Raji (cell line): ENCODE data around the gene ABHD3.

Source experiments
- POLR2A ChIP-seq: IDR thresholded peaks from 2 replicates; pipeline ENCODE4 v1.6.1; 2011; ENCODE audit warnings: low read depth, low read length, control low read depth; ENCODE audit not compliant: insufficient read depth

ABHD3 gene

DNA sequence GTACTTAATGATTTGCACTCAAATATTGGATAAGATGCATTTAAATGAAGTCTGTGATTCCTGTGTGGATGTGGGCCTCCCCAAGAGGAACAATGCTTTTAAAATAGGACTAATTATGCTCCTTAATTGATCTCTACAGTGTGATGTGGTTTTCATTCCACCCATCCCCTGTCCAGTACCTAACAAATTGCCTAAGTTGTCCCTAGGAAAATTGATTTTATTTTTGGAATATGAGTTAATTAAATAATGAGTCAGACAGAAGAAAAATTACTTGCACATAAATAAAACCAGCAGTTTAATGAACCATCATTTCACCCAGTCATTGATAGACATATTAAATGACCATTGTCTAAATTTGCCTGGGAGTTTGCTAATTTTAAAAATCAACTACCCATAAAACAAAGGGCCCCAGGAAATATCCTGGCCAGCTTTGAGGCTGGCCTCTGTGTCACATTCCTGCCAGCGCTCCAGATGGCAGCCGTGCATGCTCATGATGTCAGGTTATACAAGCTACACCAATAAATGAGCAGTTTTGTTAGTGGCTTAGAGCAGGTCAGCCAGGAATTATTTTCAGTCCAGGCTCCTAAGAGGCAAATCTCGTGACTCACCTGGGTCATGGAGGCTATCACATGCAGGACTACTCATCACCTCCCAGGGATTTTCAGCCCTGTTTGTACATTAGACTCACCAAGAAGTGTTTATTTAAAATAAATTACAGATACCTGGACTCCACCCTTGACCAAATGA is 31.9 kb downstream of the ABHD3 start:
- no peak for TF ChIP-seq POLR2A

DNA sequence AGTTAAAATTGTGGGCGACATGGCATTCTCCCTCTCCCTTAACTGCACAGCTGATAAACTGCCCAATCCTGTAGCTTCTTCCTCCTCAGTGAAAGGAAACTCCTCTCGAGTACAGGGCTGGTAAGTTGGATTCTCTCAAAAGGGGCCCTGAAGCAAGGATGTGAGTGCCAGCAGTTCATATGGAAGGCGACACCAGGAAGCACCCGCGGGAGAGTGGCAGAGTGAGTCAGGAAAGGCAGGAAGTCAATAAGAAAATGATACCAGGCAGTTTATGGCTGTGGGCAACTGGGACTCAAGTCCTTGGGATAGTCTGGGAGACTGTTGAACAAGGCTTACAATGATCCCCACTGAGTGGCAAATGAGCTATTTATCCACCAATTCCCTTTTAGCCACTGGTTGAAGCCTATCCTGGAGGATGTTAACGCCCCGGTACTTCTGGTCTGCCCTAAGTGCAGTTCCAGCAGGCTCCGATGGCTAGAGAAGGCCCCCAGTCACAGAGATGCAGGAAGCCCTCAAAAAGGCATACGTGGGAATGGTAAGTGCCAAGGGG is 34.8 kb downstream of the ABHD3 start:
- no peak for TF ChIP-seq POLR2A

DNA sequence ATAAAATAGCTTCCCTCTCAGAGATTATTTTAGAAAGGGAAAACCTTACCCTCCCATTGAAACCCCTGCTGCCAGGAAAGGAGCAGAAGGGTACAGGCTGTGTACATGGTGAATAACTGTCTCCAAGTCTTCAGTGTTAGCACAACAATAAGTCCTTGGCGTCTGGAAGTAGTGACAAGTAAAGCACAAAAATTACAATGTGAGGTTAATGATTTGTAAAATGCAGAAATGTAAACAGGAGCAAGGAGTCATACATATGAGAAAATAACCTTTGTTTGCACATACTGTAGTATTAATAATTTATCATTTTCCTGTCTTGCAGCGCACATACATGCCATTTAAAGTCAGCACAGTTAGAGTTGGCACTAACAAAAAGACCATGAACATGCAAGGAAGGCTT is 40.5 kb downstream of the ABHD3 start:
- no peak for TF ChIP-seq POLR2A

DNA sequence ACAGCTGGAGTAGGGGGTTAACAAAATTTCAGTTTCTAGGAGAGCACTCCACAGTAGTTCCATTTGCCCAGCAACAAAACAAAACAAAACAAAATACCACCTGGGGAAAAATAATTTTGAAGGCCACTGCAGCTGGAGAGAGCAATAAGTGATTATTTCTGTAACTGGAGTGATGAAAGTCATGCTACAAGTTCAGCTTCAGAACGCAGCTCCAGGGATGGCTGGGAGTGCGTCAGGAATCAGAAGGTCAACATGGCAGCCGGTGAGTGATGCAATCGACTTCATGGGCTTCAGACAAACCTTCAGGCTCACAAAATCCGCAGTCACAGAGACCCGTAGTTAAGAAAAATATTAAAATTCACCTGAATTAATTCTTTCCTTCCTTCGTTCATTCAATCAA is 41.0 kb downstream of the ABHD3 start:
- TF ChIP-seq POLR2A, result no peak

DNA sequence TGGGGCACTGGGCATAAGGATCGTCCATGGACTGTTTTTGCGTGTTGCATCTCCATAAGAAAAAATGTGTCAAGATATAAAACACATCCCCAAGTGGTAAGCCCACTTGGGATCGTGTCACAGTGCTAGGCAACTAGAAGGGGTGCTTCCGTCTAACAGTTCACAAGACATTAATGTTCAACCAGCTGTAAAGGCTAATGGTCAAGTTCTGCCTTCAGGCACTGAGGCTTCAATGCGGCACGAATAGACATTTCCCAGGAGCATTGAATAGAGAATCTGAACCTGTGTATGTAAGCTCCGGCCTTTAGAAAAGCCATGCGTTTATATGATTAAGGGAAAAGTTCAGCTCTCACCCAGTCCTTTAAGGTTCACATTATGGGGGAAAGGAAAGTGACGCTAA is 42.0 kb downstream of the ABHD3 start:
- no peak for TF ChIP-seq POLR2A

DNA sequence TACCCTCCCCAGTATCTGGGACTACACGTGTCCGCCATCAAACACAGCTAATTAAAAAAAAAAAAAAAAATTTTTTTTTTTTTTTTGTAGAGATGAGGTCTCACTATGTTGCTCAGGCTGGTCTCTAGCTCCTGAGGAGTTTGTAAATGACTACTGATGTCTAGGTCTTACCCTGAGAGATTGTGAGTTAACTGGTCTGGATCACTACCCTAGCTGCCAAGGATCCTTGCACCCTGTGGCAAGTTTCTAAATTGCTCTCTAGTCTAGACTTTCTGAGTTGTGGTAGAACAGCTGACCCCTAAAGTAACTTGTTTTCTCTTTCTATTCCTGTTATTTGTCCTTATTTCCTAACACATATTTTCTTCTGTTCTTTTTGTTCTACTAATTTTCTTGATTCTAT is 44.5 kb downstream of the ABHD3 start:
- TF ChIP-seq POLR2A, result no peak

DNA sequence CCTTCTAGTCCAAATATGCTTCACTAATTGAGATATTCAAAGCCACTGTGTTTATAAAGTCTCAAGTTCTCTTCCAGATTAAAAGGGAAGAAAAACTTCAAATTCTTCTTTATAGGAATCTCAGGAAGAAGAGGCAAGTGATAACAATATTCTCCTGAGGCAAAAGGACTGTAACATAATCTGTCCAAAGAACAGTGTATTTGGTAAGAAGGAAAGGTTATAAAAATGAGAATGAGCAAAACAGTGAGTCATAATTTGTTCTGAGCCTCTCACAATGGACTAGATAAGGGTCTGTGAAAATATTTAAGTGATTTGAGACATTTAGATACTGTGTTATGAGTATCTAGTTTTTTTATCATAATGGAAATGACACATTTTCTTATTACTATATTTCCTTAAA is 48.2 kb downstream of the ABHD3 start:
- TF ChIP-seq POLR2A, result no peak

DNA sequence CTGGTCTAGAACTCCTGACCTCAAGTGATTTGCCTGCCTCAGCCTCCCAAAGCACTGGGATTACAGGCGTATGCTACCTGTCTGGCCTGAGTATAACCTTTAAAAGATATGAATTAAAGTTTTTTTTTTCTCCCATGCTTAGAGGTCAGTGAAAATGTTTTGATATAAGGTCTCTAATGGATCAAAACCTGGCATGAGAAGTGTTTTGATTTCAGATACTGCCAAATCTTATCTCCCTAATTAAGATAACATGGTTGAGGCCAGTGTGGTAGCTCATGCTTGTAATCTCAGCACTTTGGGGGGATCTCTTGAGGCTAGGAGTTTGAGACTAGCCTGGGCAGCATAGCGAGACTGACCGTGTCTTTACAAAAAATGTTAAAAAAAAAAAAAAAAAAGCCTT is 51.2 kb downstream of the ABHD3 start:
- no peak for TF ChIP-seq POLR2A

DNA sequence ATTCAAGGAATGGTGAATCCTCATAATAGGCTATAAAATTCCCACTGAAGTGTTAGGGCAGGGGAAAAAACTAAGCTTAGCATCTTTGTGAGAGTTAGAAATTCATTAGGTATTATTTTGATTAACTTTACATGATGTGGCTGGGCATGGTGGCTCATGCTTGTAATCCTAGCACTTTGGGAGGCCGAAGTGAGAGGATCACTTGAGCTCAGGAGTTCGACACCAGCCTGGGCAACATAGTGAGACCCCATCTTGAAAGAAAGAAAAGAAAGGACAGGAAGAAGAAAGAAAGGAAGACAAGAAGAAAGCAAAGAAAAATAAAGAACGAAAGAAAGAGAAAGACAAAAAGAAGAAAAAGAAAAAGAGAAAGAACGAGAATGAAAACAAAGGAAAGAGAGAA is 52.5 kb downstream of the ABHD3 start:
- TF ChIP-seq POLR2A, result no peak

DNA sequence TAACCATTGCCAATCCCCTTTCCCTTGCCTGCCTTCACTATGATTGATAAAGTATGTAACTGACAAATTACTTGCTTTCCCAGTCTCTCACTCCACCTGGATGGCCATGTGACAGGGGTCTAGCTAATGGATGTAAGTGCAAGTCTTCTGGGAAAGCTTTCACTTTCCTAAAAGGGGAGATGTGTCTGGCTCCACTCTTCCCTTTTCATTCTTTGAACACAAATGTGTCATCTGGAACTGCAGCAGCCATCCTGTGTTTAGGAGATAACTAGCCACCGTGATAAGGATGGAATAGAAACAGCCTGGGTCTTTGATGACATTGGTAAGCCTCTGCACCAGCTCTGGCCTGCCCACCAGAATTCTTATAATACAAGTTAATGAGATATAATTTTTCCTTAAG is 54.3 kb downstream of the ABHD3 start:
- no peak for TF ChIP-seq POLR2A

DNA sequence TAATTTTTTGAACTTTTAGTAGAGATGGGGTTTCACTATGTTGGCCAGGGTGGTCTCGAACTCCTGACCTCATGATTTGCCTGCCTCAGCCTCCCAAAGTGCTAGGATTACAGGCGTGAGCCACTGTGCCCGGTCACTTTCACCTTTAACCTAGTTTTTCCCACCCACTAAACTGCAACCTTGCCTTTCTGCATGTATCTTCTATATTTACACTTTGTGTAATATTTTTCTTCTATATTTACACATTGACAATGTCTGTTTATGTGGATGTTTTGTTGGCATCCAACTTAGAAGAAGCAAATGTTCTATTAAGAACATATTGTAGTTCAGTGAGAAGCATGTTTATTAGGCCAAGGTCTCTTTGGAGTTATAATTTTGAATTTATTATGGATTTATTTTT is 65.8 kb downstream of the ABHD3 start:
- TF ChIP-seq POLR2A, result no peak

DNA sequence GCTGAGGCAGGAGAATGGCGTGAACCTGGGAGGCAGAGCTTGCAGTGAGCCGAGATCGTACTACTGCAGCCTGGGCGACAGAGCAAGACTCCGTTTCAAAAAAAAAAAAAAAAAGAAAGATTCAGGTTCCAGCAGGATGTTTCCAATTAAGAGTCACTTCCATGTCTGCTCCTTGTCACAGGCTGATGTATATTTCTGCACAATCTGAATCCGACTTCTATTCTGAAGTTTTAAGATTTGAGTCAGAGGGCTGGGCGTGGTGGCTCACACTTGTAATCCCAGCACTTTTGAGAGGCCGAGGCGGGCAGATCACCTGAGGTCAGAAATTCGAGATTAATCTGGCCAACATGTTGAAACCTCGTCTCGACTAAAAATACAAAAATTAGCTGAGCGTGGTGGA is 67.8 kb downstream of the ABHD3 start:
- TF ChIP-seq POLR2A, result no peak

DNA sequence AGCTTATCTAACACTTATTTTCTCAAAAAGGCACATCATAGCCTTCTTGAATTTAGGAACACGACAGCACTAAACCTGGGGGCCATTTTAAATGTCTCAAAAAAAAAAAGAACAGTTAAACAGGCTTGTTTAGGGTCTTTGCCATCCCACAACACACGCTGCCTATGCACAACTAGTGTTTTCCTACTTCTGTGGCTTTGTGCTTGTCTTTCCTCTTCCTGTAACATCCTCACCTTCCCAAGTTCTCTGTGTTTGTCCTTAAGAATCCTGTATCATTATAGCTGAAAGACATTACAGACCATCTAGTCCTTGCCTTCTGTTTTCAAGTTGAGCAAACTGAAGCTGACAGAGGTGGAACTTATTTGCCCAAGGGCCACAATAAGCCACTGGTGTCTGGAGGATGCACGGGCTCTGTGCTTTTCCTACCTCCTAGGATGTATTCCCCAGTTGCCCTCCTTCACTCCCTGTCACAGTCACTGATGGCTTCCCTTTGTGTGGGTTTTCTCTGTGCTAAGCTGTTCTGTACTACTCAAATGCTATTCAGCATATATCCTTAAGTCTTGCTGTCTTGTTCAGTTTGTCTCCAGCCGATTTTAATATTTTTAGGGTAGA is 69.9 kb downstream of the ABHD3 start:
- TF ChIP-seq POLR2A, result no peak

DNA sequence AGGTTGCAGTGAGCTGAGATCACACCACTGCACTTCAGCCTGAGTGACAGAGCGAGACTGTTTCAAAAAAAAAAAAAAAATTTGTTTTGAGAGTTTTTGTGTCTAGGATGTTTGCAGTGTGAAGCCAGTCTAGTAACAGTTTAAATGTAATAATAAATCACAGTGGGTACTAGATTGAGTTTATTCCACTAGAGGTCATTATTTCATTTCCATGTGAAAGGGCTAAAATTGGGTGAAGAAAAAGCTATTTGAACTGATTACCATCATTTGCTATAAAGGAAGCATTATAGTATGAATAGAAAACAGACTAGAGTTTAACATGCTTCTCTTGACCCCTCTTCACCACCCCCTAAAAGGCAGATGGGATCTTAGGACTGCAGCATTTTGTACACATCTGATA is 72.2 kb downstream of the ABHD3 start:
- TF ChIP-seq POLR2A, result no peak

DNA sequence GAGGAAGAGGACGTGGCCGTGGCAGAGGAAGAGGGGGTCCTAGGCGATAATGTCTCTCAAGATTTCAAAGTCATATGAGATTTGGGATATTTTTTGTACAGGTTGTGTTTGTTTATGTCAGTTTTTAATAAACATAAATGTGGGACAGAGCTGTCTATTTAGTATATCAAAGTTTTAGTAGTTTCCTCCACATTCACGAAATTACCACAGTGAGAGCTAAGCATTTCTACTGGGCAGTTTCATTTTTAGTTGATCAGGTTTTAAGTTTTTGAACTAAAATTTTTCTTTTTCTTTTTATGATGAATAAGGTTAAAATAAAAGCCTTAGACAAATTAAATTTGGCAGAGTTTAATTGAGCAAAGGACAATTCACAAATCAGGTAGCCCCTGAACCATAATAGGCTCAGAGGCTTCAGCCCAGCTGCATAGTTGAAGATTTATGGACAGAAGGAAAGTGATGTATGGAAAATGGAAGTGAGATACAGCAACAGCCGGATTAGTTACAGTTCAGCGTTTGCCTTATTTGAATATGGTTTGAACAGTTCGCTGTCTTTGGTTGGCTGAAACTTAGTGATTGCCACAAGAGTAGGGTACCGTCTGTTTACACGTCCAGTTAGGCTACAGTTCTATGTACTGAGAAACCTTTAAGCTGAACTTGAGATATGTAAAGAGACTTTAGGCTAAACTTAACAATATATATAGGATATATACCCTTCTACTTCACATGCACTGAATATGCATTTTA is 75.3 kb downstream of the ABHD3 start:
- TF ChIP-seq POLR2A, result no peak
